ENCODE measurements around the gene PCDHAC1. TPM values are rescaled to one million over a fixed set of nuclear protein-coding genes. Genes with fewer than 3 reads are reported as not detected.

The PCDHAC1 gene
- total RNA-seq, 3 donors from 2014 or later: 0.80 to 2.5 (median 2.3) TPM

GRCh38 chr5:140967226-140967893 lies 41.3 kb downstream of the PCDHAC1 start:
- no peak for DNase-seq (ENCODE audit: low spot score in 2 of 2)
- Histone ChIP-seq H3K9me3 (no peaks in the 10 kb centered on the region), H3K4me1 (no peaks in the 10 kb centered on the region), H3K27me3 (no peaks in the 10 kb centered on the region), H3K36me3 (no peaks in the 10 kb centered on the region), H3K4me3 (peak overlapping the region; percentile 42 to 68 (median 65)), H3K27ac (no peak overlapping the region)
- TF ChIP-seq POLR2A (IDR thresholded peaks at IDR 0.05): no peak
- TF ChIP-seq CTCF (IDR thresholded peaks at IDR 0.05): no peak
- TF ChIP-seq POLR2AphosphoS5 (IDR thresholded peaks at IDR 0.05): no peak
- intact Hi-C loops (cut with DNase I; ENCODE audit: low total_unique reads): no loop called here

GRCh38 chr5:140969880-140970279 lies 43.8 kb downstream of the PCDHAC1 start:
- no peak overlapping the region for H3K27ac ChIP-seq

GRCh38 chr5:140973550-140973949 lies 47.5 kb downstream of the PCDHAC1 start:
- no peak for DNase-seq (ENCODE audit: low spot score in 2 of 2)
- no peaks in the 10 kb centered on the region for H3K36me3 ChIP-seq
- intact Hi-C loops (cut with DNase I; ENCODE audit: low total_unique reads): no loop called here
- no peaks in the 10 kb centered on the region for H3K9me3 ChIP-seq
- no peaks in the 10 kb centered on the region for H3K4me1 ChIP-seq
- H3K27ac ChIP-seq: no peak overlapping the region
- H3K4me3 ChIP-seq: no peak overlapping the region
- H3K27me3 ChIP-seq: no peaks in the 10 kb centered on the region
- TF ChIP-seq POLR2A (IDR thresholded peaks at IDR 0.05): no peak
- no peak for TF ChIP-seq CTCF (IDR thresholded peaks at IDR 0.05)
- no peak for TF ChIP-seq POLR2AphosphoS5 (IDR thresholded peaks at IDR 0.05)

More at GRCh38 chr5:140969880-140970279, 43.8 kb downstream of the PCDHAC1 start:
- Histone ChIP-seq H3K27me3 (no peaks in the 10 kb centered on the region), H3K9me3 (no peaks in the 10 kb centered on the region), H3K4me3 (no peak overlapping the region), H3K36me3 (no peaks in the 10 kb centered on the region), H3K4me1 (no peaks in the 10 kb centered on the region)
- TF ChIP-seq CTCF (IDR thresholded peaks at IDR 0.05) (no peak), POLR2AphosphoS5 (IDR thresholded peaks at IDR 0.05) (no peak)
- no peak for DNase-seq (ENCODE audit: low spot score in 2 of 2)
- intact Hi-C loops (cut with DNase I; ENCODE audit: low total_unique reads): no loop called here

GRCh38 chr5:140977003-140977402 lies 50.9 kb downstream of the PCDHAC1 start:
- Histone ChIP-seq H3K27ac (no peak overlapping the region), H3K27me3 (no peaks in the 10 kb centered on the region), H3K36me3 (no peaks in the 10 kb centered on the region), H3K4me3 (no peak overlapping the region), H3K4me1 (no peaks in the 10 kb centered on the region), H3K9me3 (no peaks in the 10 kb centered on the region)
- no peak for DNase-seq (ENCODE audit: low spot score in 2 of 2)
- intact Hi-C loops (cut with DNase I; ENCODE audit: low total_unique reads): no loop called here
- TF ChIP-seq CTCF (IDR thresholded peaks at IDR 0.05) (no peak), POLR2A (IDR thresholded peaks at IDR 0.05) (no peak), POLR2AphosphoS5 (IDR thresholded peaks at IDR 0.05) (no peak)

GRCh38 chr5:140978260-140978659 lies 52.2 kb downstream of the PCDHAC1 start:
- no peaks in the 10 kb centered on the region for H3K27me3 ChIP-seq
- intact Hi-C loops (cut with DNase I; ENCODE audit: low total_unique reads): no loop called here
- no peak overlapping the region for H3K27ac ChIP-seq
- TF ChIP-seq CTCF (IDR thresholded peaks at IDR 0.05): no peak
- no peak for TF ChIP-seq POLR2AphosphoS5 (IDR thresholded peaks at IDR 0.05)
- no peak for TF ChIP-seq POLR2A (IDR thresholded peaks at IDR 0.05)
- no peak for DNase-seq (ENCODE audit: low spot score in 2 of 2)
- H3K4me3 ChIP-seq: no peak overlapping the region
- H3K4me1 ChIP-seq: no peaks in the 10 kb centered on the region
- H3K36me3 ChIP-seq: no peaks in the 10 kb centered on the region
- no peaks in the 10 kb centered on the region for H3K9me3 ChIP-seq

Measured in breast epithelium (tissue), 4 donors.